Brain microvascular endothelial cell (primary cell): ENCODE results near the gene ATP10D.

Experiments
- DNase-seq: peaks from one replicate; pipeline ENCODE4 v3.0.0-alpha.2; 2020
- H3K27ac ChIP-seq: fragments of 250-450 bp; sonication (Bioruptor Pico); 2 replicates; pipeline ENCODE4 v1.5.1; 2020; ENCODE audit warnings: mild to moderate bottlenecking, moderate library complexity
- H3K27me3 ChIP-seq: fragments of 250-450 bp; sonication (Bioruptor Pico); replicated peaks from 2 replicates; pipeline ENCODE4 v1.5.1; 2020; ENCODE audit warnings: mild to moderate bottlenecking
- H3K36me3 ChIP-seq: fragments of 250-450 bp; sonication (Bioruptor Pico); replicated peaks from 2 replicates; pipeline ENCODE4 v1.5.1; 2020; ENCODE audit warnings: mild to moderate bottlenecking
- H3K4me3 ChIP-seq: 2 replicates; pipeline ENCODE4 v1.5.1; 2011; ENCODE audit warnings: low read depth, mild to moderate bottlenecking, control low read depth, low read length, moderate library complexity
- in situ Hi-C: cut with HindIII; loops from 2 replicates; pipeline ENCODE4 v1.10.0; 2017; ENCODE audit warnings: low sequenced_read_pairs, low pct_ligation_motif_present
- TF ChIP-seq, protein P1 (sequence below): IDR thresholded peaks from 2 replicates; pipeline ENCODE4 v1.5.1; 2011; ENCODE audit warnings: low read depth, mild to moderate bottlenecking, moderate library complexity, low read length, control low read depth, inconsistent platforms; ENCODE audit errors: missing control alignments

ATP10D gene

DNA sequence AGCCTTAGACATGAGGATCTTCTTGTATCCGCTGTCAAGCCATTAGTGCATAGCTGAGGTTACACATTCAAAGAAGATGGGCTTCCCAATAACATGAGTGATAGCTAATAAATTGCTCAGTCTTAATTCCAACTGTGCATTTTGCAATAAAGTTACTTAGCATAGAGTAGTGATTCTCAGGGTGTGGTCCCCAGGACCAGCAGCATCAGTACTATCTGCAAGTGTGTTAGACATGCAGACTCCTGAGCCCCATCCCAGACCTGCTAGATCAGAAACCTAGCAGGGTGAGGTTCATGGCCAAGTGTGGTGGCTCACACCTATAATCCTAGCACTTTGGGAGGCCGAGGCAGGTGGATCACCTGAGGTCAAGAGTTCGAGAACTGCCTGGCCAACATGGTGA, 20.1 kb downstream of the ATP10D start:
- no peak for DNase-seq
- Histone ChIP-seq H3K27ac (no peak overlapping the region), H3K4me3 (no peak overlapping the region), H3K27me3 (no peaks in the 10 kb centered on the region), H3K36me3 (no peaks in the 10 kb centered on the region)
- TF ChIP-seq, protein P1, sequence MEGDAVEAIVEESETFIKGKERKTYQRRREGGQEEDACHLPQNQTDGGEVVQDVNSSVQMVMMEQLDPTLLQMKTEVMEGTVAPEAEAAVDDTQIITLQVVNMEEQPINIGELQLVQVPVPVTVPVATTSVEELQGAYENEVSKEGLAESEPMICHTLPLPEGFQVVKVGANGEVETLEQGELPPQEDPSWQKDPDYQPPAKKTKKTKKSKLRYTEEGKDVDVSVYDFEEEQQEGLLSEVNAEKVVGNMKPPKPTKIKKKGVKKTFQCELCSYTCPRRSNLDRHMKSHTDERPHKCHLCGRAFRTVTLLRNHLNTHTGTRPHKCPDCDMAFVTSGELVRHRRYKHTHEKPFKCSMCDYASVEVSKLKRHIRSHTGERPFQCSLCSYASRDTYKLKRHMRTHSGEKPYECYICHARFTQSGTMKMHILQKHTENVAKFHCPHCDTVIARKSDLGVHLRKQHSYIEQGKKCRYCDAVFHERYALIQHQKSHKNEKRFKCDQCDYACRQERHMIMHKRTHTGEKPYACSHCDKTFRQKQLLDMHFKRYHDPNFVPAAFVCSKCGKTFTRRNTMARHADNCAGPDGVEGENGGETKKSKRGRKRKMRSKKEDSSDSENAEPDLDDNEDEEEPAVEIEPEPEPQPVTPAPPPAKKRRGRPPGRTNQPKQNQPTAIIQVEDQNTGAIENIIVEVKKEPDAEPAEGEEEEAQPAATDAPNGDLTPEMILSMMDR = no peak
- in situ Hi-C loops = no loop called here

DNA sequence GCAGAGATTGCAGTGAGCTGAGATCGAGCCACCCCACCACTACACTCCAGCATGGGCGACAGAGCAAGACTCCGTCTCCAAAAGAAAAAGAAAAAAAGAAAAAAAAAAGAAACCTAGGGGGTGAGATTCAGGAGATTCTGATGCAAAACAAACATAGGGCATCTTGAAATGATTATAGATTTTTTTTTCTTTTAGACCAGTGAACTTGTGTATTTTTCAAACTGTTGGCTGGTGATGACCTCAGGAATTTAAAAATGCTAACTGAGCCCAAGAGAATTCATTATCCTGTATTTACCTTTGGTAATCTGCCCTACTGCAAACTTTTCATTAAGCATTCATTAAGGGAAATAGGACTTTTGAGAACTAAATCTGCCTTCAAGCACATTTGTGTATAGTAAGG, 20.6 kb downstream of the ATP10D start:
- TF ChIP-seq, protein P1 = no peak
- Histone ChIP-seq H3K4me3 (no peak overlapping the region), H3K27ac (no peak overlapping the region), H3K36me3 (no peaks in the 10 kb centered on the region), H3K27me3 (no peaks in the 10 kb centered on the region)
- no peak for DNase-seq
- in situ Hi-C loops = no loop called here

DNA sequence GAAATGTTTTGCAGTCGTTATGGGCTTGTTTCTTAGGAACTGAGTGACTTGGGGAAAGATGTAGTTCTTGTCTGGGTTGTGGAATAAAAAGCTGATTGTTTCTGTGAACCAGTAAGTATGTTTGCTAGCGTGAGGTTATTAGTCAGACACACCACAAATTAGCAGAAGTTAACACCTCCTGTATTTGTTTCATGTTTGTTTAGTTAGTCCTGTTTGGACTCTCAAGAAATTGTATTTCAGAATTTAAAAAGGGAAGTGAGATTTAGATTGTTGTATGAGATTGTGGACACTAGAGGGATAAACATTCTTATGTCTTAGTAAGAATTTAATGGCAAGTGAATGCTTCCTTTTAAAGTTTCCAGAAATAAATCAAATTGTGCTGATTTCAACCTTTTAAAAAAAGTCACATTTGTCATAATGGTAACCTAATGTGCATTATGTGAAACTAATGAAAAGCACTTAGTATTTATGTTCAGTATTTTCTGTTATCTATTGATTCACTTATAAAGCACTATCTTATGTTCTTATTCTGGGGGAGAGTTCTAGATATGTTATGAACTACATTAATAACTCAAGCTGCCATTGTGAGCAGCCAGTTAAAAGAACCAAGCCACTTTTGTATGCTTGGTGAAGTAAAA, 25.6 kb downstream of the ATP10D start:
- in situ Hi-C loops = no loop called here
- Histone ChIP-seq H3K4me3 (no peak overlapping the region), H3K27ac (peak overlapping the region; percentile 13), H3K27me3 (no peaks in the 10 kb centered on the region), H3K36me3 (peaks cover 13% of the 10 kb centered on the region)
- TF ChIP-seq, protein P1 = peak; percentile 11
- no peak for DNase-seq

DNA sequence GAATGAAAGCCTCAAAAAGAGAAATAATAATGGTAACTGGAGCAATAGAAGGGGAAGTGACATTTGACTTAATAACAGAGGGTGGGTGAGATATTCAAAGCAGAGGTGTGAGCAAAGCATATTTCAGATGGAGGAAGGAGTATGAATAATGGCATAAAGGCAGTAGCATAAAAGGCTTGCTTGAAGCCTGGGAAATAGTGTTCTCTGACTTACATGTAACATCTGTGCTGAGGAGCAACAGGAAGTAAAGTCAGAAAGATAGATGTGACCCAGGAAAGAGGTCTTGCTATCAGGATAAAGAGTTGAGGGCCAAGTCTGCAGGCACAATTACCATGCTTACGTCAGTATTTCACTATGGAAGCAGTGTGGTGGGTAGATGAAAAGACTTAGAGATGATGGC, 28.4 kb downstream of the ATP10D start:
- H3K4me3 ChIP-seq = no peak overlapping the region
- no peak for DNase-seq
- peaks cover 16% of the 10 kb centered on the region for H3K36me3 ChIP-seq
- TF ChIP-seq, protein P1 = no peak
- in situ Hi-C loops = no loop called here
- H3K27ac ChIP-seq = no peak overlapping the region
- H3K27me3 ChIP-seq = no peaks in the 10 kb centered on the region

DNA sequence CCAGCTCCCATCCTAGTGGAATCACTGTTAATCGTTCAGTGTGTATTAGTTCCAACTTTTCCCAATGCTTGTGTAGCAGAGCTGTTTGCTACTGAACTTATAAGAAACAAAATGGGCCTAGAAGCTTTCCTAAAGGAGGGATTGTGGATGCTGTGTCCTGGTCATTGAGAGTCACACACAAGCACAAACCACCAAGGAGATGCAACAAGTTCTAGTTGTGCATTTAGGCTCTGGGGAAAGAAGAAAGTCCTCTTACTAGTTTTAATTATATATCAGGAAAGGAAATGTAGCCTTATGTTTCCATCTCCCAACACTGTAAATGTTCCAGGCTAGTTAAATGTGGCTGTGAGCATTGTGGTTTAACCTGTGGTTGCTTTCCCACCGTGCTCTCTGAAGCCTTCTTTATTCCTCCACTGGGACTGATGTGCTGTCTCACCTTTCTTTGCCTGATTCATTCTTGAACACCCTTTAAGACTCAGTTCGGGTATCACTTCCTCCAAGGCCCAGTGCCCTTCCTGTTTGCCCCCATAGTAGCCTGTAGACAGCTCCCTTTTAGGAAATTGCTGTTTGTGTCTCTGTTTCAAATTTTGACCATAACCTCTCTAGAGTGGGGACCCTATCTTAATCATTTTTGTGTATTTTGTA, 34.3 kb downstream of the ATP10D start:
- in situ Hi-C loops = no loop called here
- DNase-seq = no peak
- Histone ChIP-seq H3K36me3 (peaks cover 9% of the 10 kb centered on the region), H3K27me3 (no peaks in the 10 kb centered on the region), H3K27ac (no peak overlapping the region), H3K4me3 (no peak overlapping the region)
- TF ChIP-seq, protein P1 = no peak
